SK-N-SH (cell line): ENCODE measurements around the gene NKD1. TPM values are rescaled to one million over a fixed set of nuclear protein-coding genes. Genes with fewer than 3 reads are reported as not detected.

Experiments used
- CTCF ChIA-PET: fragments of 300-600, 350-600 bp; formaldehyde crosslinking; extraction: SDS; loops from one replicate; lab custom pipeline; 2021; lab: Yijun Ruan, JAX
- POLR2A ChIA-PET: fragments of 350-600 bp; sonication (Branson Sonifier 250); formaldehyde crosslinking; extraction: SDS; loops from one replicate; lab custom pipeline; 2020; ENCODE audit warnings: antibody characterized with exemption, inconsistent platforms; lab: Yijun Ruan, JAX
- DNase-seq: peaks from one replicate; pipeline ENCODE4 v3.0.0; 2012
- H2AFZ ChIP-seq: fragments of 200-600 bp; sonication (generic); 2 replicates; pipeline ENCODE4 v1.8.1; 2016; ENCODE audit warnings: antibody characterized with exemption, mild to moderate bottlenecking, low read depth
- H3F3A ChIP-seq: fragments of 200-600 bp; sonication (generic); replicated peaks from 2 replicates; pipeline ENCODE3; 2016; ENCODE audit warnings: antibody characterized with exemption, mild to moderate bottlenecking; ENCODE audit not compliant: insufficient read depth
- H3K27ac ChIP-seq, 2 experiments: fragments of 200-500 bp in 1 of 2; fragments of 200-600 bp in 1 of 2; sonication (Bioruptor generic) in 1 of 2; sonication (generic), shearing (Covaris generic) in 1 of 2; 2 replicates each; pipeline versions ENCODE4 v1.5.1 to v1.6.1; 2014 to 2016; ENCODE audit warnings: low read depth in 2 of 2, inconsistent platforms in 1 of 2, low read length in 1 of 2, mild to moderate bottlenecking in 1 of 2, mixed read lengths in 1 of 2
- H3K27me3 ChIP-seq: fragments of 200-600 bp; sonication (generic), shearing (Covaris generic); 2 replicates; pipeline ENCODE4 v1.6.1; 2016; ENCODE audit warnings: mixed run types; ENCODE audit not compliant: insufficient read depth
- H3K36me3 ChIP-seq, 2 experiments: fragments of 200-500 bp in 1 of 2; fragments of 200-600 bp in 1 of 2; sonication (Bioruptor generic) in 1 of 2; sonication (generic) in 1 of 2; replicated peaks in 1 of 2; 2 replicates each; pipeline versions ENCODE3 to v1.5.1; 2014 to 2016; ENCODE audit warnings: low read length in 1 of 2, mild to moderate bottlenecking in 1 of 2; ENCODE audit not compliant: insufficient read depth in 2 of 2, control insufficient read depth in 1 of 2
- H3K4me1 ChIP-seq, 2 experiments: fragments of 200-500 bp in 1 of 2; fragments of 200-600 bp in 1 of 2; sonication (Bioruptor generic) in 1 of 2; sonication (generic), shearing (Covaris generic) in 1 of 2; 2 replicates each; pipeline versions ENCODE4 v1.5.1 to v1.6.1; 2014 to 2016; ENCODE audit warnings: low read depth in 1 of 2, low read length in 1 of 2, mixed run types in 1 of 2; ENCODE audit not compliant: insufficient read depth in 2 of 2, control insufficient read depth in 1 of 2
- H3K4me2 ChIP-seq: fragments of 200-600 bp; sonication (generic), shearing (Covaris generic); 2 replicates; pipeline ENCODE4 v1.6.1; 2017; ENCODE audit warnings: mixed run types
- H3K4me3 ChIP-seq, 2 experiments: fragments of 200-500 bp in 1 of 2; fragments of 200-600 bp in 1 of 2; sonication (Bioruptor generic) in 1 of 2; sonication (generic), shearing (Covaris generic) in 1 of 2; 2 replicates each; pipeline versions ENCODE4 v1.5.1 to v1.8.1; 2014 to 2016; ENCODE audit warnings: low read depth in 2 of 2, inconsistent platforms in 1 of 2, low read length in 1 of 2, mild to moderate bottlenecking in 1 of 2, mixed read lengths in 1 of 2, moderate library complexity in 1 of 2
- H3K79me2 ChIP-seq: fragments of 200-600 bp; sonication (generic); 2 replicates; pipeline ENCODE4 v1.8.1; 2017; ENCODE audit warnings: mild to moderate bottlenecking; ENCODE audit not compliant: insufficient read depth
- H3K9ac ChIP-seq: fragments of 200-600 bp; sonication (generic); 2 replicates; pipeline ENCODE4 v1.6.1; 2017; ENCODE audit warnings: mixed run types
- H3K9me2 ChIP-seq: fragments of 200-600 bp; sonication (generic); 2 replicates; pipeline ENCODE4 v1.6.1; 2017; ENCODE audit warnings: mixed run types
- H3K9me3 ChIP-seq: fragments of 200-600 bp; sonication (generic); 2 replicates; pipeline ENCODE4 v1.6.1; 2017; ENCODE audit warnings: mixed run types, mild to moderate bottlenecking, moderate library complexity
- H4K20me1 ChIP-seq: fragments of 200-600 bp; sonication (generic); 2 replicates; pipeline ENCODE4 v1.6.1; 2017; ENCODE audit warnings: mild to moderate bottlenecking, mixed run types; ENCODE audit not compliant: insufficient read depth
- CHD2 ChIP-seq: fragments of 150-350 bp; IDR thresholded peaks from 2 replicates; pipeline ENCODE4 v1.6.1; 2018; ENCODE audit warnings: low read length; ENCODE audit not compliant: partially characterized antibody
- EZH2phosphoT487 ChIP-seq: fragments of 200-600 bp; sonication (generic); IDR thresholded peaks from 2 replicates; pipeline ENCODE4 v1.6.1; 2017; ENCODE audit warnings: low read depth, mixed run types, mild to moderate bottlenecking, antibody characterized with exemption, moderate library complexity, borderline replicate concordance
- FOSL2 ChIP-seq: IDR thresholded peaks from 2 replicates; pipeline ENCODE4 v1.4.0; 2012; ENCODE audit warnings: low read depth, mild to moderate bottlenecking, moderate library complexity, borderline replicate concordance
- GATA2 ChIP-seq: sonication (generic); formaldehyde crosslinking; IDR thresholded peaks from 2 replicates; pipeline ENCODE4 v1.5.0; 2020; ENCODE audit warnings: mild to moderate bottlenecking, missing genetic modification reagents
- JUND ChIP-seq: IDR thresholded peaks from 2 replicates; pipeline ENCODE4 v1.4.0; 2012
- MXI1 ChIP-seq: IDR thresholded peaks from 2 replicates; pipeline ENCODE4 v1.6.1; 2012; ENCODE audit warnings: mild to moderate bottlenecking, low read depth, low read length, improper control_type of control experiment
- NFIC ChIP-seq: IDR thresholded peaks from 2 replicates; pipeline ENCODE4 v1.4.0; 2012; ENCODE audit warnings: borderline replicate concordance
- NRF1 ChIP-seq: IDR thresholded peaks from 2 replicates; pipeline ENCODE4 v1.6.1; 2012; ENCODE audit warnings: low read depth, mild to moderate bottlenecking, low read length
- PBX3 ChIP-seq: IDR thresholded peaks from 2 replicates; pipeline ENCODE4; 2012
- POLR2AphosphoS5 ChIP-seq: IDR thresholded peaks from 2 replicates; pipeline ENCODE4 v1.6.1; 2012; ENCODE audit warnings: low read depth, low read length
- TAF1 ChIP-seq: IDR thresholded peaks from 2 replicates; pipeline ENCODE4 v1.6.1; 2012; ENCODE audit warnings: low read depth, mild to moderate bottlenecking, low read length, moderate library complexity, borderline replicate concordance
- TEAD4 ChIP-seq: IDR thresholded peaks from 2 replicates; pipeline ENCODE4 v1.4.0; 2012; ENCODE audit warnings: mild to moderate bottlenecking, borderline replicate concordance; ENCODE audit not compliant: insufficient read depth
- USF2 ChIP-seq: fragments of 150-350 bp; IDR thresholded peaks from 2 replicates; pipeline ENCODE4 v1.6.1; 2017; ENCODE audit warnings: antibody characterized with exemption, low read length, low read depth, borderline replicate concordance
- YY1 ChIP-seq: IDR thresholded peaks from 2 replicates; pipeline ENCODE4 v1.4.0; 2012; ENCODE audit warnings: low read depth, mild to moderate bottlenecking
- WGBS: methylation state at CpG from one replicate; pipeline ENCODE4 v1.1.6; 2017; ENCODE audit warnings: low lambda C conversion rate; 5-methylcytosine and 5-hydroxymethylcytosine counted together
- polyA plus RNA-seq, 3 experiments: library from polyadenylated mRNA; depleted of rRNA; stranded (reverse); fragments of >200 nt; gene quantifications; 2 replicates each; pipeline ENCODE4 v1.2.3, GENCODE V29; 2012
- TF ChIP-seq, protein P1 (sequence below): IDR thresholded peaks from 2 replicates; pipeline ENCODE4 v1.4.0; 2012; ENCODE audit warnings: low read depth, borderline replicate concordance
- TF ChIP-seq, protein P2 (sequence below): fragments of 200-600 bp; sonication (generic); IDR thresholded peaks from 2 replicates; pipeline ENCODE4 v1.6.1; 2017; ENCODE audit warnings: antibody characterized with exemption, mild to moderate bottlenecking, moderate library complexity
- TF ChIP-seq, protein P3 (sequence below): IDR thresholded peaks from 2 replicates; pipeline ENCODE4 v1.4.0; 2012; ENCODE audit warnings: low read depth

Gene NKD1
- polyA plus RNA-seq, 1 of the 3 experiments (the other 2 are of a cell fraction), result 0.02 TPM

- no peak overlapping the region for H3K4me2 ChIP-seq
- H3K27ac ChIP-seq, result no peak overlapping the region
- H3K79me2 ChIP-seq, result no peaks in the 10 kb centered on the region
- DNase-seq, result no peak
- H2AFZ ChIP-seq, result no peak overlapping the region
- no peak for TF ChIP-seq TEAD4
- TF ChIP-seq, protein P1, sequence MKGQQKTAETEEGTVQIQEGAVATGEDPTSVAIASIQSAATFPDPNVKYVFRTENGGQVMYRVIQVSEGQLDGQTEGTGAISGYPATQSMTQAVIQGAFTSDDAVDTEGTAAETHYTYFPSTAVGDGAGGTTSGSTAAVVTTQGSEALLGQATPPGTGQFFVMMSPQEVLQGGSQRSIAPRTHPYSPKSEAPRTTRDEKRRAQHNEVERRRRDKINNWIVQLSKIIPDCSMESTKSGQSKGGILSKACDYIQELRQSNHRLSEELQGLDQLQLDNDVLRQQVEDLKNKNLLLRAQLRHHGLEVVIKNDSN, result no peak
- TF ChIP-seq NRF1, result no peak
- TF ChIP-seq, protein P2, sequence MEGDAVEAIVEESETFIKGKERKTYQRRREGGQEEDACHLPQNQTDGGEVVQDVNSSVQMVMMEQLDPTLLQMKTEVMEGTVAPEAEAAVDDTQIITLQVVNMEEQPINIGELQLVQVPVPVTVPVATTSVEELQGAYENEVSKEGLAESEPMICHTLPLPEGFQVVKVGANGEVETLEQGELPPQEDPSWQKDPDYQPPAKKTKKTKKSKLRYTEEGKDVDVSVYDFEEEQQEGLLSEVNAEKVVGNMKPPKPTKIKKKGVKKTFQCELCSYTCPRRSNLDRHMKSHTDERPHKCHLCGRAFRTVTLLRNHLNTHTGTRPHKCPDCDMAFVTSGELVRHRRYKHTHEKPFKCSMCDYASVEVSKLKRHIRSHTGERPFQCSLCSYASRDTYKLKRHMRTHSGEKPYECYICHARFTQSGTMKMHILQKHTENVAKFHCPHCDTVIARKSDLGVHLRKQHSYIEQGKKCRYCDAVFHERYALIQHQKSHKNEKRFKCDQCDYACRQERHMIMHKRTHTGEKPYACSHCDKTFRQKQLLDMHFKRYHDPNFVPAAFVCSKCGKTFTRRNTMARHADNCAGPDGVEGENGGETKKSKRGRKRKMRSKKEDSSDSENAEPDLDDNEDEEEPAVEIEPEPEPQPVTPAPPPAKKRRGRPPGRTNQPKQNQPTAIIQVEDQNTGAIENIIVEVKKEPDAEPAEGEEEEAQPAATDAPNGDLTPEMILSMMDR, result no peak
- no peak for TF ChIP-seq TAF1
- TF ChIP-seq YY1, result no peak
- no peak for TF ChIP-seq NFIC
- TF ChIP-seq POLR2AphosphoS5, result no peak
- TF ChIP-seq, protein P3, sequence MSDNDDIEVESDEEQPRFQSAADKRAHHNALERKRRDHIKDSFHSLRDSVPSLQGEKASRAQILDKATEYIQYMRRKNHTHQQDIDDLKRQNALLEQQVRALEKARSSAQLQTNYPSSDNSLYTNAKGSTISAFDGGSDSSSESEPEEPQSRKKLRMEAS, result no peak
- no peak for TF ChIP-seq PBX3
- no peak for TF ChIP-seq USF2
- TF ChIP-seq MXI1, result no peak
- no peak for TF ChIP-seq EZH2phosphoT487
- no peak for TF ChIP-seq FOSL2
- TF ChIP-seq CHD2, result no peak
- no peak for TF ChIP-seq JUND
- no peak for TF ChIP-seq GATA2
- TF ChIP-seq, all 33 proteins: peak for 0
- Histone ChIP-seq H3K36me3 (no peaks in the 10 kb centered on the region), H3K9me2 (no peaks in the 10 kb centered on the region), H3K4me1 (peaks cover 0 to 30% of the 10 kb centered on the region in 2 experiments; a peak in 1 of 4 replicates), H3K9ac (no peak overlapping the region), H3K9me3 (no peaks in the 10 kb centered on the region), H4K20me1 (no peaks in the 10 kb centered on the region), H3K27me3 (no peaks in the 10 kb centered on the region), H3K4me3 (no peak overlapping the region), H3F3A (no peaks in the 10 kb centered on the region)
- ChIA-PET CTCF (interaction anchor here (0.6 to 2.4 kb wide), 6 partner anchors 9 to 229 kb away, joined by 3 to 9 read pairs (median 3); no protein-coding TSS in a partner anchor), POLR2A (no interaction called here)
- WGBS, result 59% methylated on average over 10 of the region's 18 CpGs
Measured at GRCh38 chr16:50603206-50604064, 55.2 kb downstream of the NKD1 start.
